HG03175 (cell line): ENCODE results near the gene ZFHX3.

Source experiments
- ATAC-seq: cut with Tn5 transposase; IDR thresholded peaks from one replicate; pipeline ENCODE4 v1.9.1; 2021; ENCODE audit warnings: mild to moderate bottlenecking, moderate library complexity; ENCODE audit not compliant: unreplicated experiment

Gene ZFHX3

DNA sequence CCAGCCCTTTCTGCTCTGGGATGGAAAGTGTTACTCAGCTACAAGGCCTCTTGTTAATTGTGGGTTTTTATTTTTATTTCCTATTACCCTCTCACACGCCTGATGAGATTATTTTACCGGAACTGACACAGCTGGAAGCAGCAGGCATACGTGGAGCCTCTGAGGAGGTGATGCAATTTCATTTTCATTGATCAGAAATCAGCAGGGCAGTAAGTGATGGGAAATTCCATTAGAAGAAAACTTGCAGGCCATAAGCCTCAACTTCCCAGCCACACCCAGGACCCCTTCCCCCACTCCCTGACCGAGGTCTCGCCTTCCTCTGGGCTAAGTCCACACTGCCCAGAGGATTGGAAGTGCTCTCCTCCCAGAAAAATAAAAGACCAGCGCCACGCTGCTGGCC, 69.7 kb downstream of the ZFHX3 start:
- ATAC-seq, result no peak

DNA sequence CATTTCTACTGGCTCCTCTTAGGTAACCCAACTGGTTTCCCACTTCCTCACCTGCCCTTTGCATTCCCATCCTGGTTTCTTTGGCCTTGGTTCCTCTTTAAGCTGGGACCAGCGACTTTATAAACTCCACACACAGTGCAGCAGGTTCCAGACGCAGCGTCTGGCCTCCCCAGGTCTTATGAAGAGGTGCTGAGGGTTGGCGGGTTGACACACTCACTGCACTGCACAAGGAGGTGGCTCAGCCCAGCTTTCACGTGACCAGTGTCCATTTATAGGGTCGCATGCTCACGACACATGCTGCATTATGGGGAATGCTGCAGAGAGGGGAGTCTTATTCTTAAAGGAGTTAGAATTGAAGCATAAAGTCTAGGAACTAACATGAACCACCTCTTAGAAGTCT, 70.8 kb downstream of the ZFHX3 start:
- ATAC-seq, result no peak

DNA sequence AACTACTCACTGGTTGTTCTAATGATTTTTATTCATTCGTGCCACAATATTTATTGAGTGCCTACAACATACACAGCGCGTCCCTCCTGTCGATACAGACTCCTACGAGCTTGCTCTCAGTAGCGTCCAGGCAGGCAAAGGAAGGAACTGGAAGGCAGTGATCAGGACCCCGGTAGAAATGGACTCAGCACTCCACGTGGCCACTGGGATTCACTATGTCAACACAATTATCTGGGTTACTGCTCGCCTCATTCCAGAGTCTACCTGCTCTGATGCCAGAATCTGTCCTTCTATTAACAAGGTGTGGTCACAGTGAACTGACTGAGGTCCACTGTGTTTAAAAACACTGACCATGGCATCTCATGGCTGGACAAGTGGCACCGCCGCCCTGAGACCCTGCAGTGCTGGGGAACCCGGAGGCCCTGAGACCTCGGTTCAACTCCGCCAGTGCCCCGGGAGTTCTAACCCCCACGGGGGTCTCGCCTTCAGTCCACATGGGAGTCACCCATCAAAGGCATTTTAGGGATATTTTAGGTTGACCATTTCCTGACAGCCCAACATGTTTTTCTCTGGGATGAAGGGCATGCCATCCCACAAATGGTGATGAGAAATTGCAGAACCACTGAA, 71.4 kb downstream of the ZFHX3 start:
- no peak for ATAC-seq

DNA sequence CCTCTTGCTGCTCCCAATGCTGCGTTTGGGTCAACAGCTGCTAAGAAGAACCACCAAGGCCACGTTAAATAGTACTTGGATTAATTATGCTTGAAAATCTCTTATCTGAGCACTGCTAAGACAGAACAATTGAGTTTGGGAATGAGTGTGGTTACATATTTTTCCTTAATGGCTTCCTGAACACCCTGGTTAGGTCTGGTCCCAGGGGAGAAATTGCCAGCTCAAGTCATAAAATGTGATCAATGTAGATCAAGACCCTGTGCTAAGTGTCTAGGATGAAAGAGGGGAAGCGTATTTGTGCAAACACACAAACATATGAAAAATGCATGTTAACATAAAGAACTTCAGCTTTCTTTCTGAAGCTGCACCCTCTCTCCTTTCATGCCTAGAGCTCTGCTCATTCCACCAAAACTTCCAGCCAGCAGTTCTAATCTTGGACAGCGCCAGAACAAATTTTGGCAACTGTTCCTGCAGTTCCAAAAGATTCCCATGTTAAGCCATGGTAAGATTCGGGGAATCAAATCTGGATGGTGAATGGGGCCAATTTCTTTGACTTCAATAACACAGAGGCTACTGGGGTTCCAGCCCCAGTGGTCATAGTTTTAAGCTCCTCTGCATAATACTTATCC, 72.0 kb downstream of the ZFHX3 start:
- ATAC-seq, result no peak

DNA sequence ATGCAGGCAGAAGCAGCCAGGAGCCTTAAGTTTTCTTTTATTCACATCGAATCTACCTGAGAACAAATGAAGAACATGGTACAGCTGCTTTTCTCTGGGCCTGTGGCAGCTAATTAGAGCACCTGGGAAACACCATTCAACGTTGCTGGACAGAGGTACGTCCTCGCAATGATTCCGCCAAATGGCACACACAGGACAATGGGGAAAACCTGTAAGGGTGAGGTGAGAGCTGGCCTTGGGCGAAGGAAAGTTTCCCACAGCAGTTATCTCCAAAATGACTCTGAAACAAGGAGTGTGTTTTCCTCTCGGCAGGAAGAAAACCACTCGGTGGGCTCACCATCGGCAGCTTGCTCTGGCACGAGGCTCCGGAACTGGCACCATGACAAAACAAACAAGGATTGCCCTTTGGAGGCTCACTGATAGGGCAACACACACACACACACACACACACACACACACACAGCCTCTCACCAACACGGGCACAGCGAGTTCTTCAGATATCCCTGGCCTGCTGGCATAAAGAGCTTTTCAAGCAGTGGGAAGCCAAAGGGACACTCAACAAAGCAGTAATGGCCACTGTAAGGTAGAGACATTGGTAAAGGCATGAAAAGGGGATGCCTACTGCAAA, 73.7 kb downstream of the ZFHX3 start:
- ATAC-seq, result no peak

DNA sequence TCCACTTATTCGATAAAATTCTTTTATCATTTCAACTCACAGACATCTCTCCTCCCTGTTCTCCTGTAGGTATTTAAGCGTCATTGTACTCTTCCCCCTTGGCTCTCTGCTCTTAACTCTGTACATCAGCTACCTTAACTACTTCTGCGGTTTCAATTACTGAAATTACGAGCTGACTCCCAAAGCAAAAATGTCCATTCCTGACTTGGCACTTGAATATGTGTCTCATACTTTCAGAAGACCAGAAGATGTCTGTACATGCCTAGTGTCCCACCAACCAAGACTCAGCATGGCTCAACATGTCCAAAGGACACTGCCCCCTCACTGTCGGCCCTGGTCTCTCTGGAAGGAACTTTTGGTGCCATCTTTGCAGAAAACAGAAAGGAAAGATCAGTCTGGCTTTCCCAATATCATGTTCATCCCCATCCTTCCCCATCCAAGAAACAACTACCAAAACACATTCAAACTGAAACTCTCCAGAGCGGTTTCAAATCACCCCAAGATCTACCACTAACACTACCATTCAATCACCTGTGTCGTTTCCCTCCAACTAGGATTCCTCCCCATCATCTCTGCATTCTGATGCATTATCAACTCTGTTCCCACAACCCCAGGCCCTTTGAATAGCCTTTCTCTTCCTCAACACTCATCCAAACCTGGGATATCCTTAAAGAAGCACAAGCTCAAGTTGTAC, 74.9 kb downstream of the ZFHX3 start:
- no peak for ATAC-seq

DNA sequence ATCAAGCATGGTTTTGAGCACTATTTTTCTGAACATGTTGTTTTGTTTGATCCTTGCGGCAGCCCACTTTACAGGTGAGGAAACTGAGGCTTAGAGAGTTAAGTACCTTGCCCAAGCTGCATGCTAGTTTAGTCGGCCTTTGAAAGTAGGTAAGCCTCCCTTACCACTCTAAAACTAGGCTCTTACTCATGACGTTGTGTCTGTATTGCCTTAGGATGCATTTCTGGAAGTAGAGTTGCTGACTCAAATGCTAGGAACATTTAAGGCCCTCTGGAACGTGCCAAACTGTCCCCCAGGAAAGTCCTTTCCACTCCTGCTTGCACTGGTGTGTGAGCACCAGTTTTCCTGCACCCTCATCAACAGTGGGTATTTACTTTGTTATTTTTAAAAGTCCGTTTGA, 76.6 kb downstream of the ZFHX3 start:
- no peak for ATAC-seq

DNA sequence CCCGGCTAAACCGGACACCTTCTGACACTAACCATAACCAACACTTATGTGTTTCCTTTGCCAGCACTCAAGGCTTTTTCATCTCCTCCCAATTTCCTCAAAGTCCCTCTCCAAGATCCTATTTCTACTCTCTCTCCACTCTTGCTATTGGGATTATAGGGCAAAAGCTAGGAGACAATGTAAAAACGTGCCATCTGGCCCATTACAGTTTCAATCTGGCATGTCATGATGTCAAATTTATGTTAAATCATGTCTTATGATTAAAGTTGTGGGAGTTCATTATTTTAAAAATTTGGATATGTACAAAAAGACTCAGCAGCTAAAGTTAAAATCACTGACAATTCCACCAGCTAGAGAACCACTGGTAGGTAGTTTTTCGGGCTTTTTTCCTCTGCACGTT, 77.3 kb downstream of the ZFHX3 start:
- no peak for ATAC-seq

DNA sequence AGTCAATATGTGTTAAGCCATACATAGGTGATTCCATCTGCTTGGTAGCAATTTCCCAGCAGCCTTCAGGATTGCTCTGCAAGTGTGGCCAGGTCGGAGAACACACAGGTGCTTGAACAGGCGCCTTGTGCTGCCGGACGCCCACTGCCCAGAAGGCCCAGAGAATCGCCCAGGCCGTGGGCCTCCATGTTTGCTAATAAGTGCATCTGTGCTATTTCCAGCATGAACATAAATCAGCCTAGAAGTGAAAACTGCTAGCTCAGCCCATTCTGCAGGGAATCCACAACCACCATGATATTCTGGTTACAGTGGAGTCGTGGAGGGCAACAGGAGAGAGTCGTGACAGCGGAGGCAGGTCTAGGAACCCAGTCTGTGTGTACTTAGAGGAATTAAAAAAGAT, 78.1 kb downstream of the ZFHX3 start:
- ATAC-seq, result no peak

DNA sequence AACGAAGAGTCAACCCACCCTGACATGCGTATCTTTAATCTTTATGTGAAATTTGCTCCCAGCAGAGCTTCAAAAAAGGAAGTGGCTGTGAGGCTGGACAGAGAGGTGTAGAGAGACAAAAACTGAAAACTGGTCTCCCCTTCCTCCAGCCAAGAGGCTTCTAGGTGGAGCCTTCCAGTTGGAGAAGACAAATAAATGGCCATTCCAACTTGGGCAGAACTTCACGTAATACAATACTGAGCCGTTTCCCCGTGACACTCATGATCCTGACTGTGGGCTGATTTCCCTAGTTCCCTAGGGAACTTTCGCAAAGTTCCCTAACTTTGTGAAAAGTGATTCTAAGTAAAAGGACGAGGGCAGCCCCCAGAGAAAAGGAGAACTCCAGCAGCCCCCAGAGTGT, 78.8 kb downstream of the ZFHX3 start:
- ATAC-seq, result no peak

DNA sequence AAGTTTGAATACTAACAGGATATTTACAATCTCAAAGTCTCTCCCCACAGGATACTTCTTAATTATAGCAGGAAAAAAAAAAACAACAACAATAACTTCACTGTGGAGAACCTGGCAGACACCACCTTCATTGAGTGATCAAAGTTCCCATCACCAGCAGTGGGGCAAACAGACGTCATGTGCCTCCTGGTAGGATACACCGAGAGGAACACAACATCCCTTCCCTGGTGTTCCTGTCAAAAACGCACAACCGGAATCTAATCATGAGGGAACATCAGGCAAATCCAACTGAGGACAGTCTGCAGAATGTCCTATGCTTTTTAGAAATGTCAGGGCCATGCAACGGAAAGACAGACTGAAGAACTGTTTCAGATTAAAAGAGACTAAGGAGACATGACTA, 80.0 kb downstream of the ZFHX3 start:
- no peak for ATAC-seq

DNA sequence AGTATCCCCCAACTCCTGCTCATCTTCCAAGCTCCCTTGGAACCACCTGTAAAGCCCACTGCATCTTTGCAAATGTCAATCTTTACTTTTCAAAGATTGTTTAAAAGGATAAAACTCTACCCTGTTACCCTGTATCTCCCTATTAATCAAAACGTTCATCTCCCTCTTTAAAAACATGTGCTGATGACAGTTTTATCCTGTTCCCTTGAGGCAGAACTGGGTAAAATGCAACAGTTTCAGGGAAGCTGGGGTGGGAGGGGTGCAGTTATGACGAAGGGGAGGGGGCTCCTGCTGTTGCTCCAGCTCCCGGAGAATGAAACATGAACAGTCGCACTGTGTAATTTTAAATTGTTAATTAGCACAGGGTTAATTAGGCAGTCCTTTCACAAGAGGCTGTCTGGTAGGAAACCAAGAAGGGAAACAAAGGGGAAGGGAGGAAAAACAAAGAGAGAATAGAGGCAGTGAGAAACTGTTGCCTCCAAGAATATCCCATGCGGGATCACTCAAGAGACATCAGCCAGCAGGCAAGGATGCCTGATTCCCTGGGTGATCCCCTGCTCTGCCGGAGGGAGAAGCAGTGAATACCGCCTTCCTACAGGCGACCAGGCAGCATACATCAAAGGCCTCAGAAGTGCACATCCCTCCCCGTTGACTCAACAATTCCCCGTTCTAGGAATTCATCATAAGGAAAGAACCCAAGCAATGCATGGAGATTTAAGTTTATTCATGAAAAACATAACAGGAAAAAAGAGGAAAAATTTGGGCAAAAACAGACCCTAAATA, 84.2 kb downstream of the ZFHX3 start:
- no peak for ATAC-seq

DNA sequence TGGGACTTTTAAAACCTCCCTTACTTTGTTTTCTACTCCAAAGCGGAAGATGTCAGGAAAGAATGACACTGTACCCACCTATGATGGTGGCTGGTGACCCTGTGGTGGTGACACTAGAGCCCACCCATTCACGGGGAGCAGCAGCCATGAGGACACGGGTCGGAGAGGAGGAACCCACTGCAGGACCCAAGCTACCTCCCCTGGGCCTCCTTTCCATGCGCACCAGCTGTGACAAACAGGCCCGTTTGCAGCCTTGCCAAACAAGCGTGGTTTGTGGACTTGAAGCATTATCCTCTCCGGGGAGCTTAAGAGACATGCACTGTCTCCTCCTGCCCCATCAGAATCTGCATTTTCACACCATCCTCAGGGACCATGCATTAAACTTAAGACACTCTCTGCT, 85.6 kb downstream of the ZFHX3 start:
- ATAC-seq, result no peak

DNA sequence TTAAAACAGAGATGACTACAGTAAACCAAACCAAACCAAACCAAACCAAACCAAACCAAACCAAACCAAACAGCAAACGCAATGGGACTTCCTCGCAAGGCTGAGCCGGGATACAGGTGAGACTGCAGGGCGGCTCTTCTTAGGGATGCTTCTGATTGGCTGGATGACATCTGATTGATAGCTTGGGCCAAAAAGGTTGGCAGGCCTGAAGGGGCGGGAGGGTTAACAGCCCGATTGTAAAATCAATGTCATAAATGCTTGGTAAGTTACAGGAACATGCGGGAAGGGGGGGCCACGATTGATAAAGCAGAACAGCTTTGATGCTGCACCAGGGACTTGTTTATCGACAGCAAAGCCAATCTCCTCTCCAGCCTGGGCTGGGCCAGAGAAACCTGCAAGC, 86.1 kb downstream of the ZFHX3 start:
- ATAC-seq, result no peak

DNA sequence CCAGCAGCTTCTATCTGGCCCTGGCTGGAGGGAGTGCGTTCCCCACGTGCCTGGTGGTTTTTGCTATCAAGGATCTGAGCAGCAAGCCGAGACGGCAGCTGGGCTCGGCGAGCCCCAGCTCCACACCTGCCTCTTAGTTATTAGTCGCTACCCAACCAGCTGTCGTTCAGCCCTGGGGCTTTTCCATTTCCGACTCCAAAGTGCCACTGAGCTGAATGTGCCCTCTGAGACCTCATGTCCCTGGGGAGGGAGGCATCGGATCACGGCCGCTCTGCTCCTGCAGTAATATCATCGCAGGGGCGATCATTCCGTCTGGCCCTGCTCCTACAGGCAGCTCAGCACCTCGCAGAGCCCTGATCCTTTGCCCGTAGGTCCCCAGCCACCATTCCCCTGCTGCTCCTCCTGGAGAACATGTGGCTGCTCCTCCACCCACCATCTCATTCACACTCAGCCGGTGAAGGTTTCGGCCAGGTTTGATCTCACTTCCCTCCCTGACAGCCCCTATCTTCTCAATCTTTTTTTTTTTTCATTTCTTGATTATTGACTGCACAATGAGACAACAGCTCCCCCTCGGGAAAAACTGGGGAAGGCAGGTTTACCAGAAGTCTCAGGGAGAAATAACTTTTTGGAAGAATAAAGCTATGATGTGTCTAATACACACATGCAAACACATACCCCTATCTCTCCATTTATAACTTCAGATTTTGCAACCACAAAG, 86.7 kb downstream of the ZFHX3 start:
- ATAC-seq, result no peak

DNA sequence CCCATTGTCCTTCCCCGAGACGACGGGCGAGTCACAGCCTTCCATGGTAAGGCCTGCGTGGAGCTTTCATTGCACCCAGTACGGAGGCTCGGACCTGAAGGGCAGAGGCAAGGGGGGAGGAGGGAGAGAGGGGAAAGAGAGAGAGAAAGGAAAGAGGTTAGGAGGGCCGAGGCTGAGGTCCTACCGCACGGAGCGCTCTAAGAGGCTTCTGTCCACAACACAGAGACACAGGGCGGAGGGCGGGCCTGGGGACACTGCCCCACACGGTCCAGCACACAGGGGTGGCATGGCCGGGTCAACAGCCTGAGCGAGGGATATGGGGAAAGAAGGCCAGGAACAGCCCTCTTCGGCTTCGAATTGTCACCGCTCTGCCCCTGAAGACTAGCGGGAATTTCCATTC, 87.8 kb downstream of the ZFHX3 start:
- ATAC-seq, result no peak

DNA sequence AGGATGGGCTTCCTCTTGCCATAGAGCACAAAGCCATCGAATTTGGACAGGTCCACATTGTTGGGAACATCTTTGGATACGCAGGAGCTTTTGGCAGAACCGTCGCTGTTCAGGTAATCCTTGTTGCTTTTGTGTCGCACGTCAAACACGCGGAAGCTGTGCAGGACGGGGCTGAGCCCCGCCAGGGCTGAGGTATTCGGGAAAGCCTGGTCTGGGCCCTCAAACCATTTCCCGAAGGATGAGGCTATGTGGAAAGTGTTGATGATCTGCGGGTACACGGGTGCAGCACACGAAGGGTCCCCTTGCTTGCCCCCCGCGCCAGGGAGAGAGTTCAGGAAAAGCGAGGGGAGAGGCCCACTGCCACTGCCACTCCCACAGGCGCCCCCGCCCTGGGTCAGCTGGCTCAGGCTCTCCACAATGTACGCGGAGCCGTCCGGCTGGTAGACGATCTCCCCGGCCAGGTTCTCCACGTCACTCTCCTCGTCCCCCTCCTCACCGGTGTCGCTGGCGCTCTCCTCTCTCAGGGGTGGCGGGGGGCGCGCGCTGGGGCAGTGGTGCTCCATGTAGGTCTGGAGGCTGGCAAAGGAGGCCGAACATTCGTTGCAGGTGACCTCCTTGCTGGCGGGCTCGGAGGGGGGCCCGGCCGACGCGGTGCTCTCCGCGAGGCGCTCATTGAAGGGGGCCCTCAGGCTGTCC, 88.5 kb downstream of the ZFHX3 start:
- ATAC-seq, result no peak

DNA sequence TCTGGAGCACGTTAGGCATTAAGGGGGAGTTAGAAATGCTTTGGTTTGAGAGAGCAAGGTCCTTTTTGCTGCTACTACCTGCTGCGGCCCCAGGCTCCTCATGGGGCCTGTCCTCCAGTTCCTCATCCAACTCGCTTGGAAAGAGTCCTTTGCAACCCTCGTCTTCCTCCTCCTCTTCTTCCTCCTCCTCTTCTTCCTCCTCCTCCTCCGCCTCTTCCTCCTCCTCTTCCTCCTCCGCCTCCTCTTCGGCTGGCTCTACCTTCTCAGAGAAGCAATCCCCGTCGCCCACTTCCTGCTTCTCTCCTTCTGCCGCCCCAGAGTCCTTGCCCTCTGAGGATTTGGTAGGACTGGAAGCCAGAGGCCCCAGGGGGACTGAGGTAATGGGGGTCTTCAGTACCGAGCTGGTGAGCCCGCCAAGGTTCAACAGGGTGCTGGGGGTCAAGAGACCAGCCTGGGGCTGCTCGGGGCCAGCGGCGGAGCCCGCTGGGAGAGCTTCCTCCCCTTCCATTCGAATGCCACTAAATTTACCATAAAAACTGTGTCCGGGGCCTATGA, 89.3 kb downstream of the ZFHX3 start:
- no peak for ATAC-seq

DNA sequence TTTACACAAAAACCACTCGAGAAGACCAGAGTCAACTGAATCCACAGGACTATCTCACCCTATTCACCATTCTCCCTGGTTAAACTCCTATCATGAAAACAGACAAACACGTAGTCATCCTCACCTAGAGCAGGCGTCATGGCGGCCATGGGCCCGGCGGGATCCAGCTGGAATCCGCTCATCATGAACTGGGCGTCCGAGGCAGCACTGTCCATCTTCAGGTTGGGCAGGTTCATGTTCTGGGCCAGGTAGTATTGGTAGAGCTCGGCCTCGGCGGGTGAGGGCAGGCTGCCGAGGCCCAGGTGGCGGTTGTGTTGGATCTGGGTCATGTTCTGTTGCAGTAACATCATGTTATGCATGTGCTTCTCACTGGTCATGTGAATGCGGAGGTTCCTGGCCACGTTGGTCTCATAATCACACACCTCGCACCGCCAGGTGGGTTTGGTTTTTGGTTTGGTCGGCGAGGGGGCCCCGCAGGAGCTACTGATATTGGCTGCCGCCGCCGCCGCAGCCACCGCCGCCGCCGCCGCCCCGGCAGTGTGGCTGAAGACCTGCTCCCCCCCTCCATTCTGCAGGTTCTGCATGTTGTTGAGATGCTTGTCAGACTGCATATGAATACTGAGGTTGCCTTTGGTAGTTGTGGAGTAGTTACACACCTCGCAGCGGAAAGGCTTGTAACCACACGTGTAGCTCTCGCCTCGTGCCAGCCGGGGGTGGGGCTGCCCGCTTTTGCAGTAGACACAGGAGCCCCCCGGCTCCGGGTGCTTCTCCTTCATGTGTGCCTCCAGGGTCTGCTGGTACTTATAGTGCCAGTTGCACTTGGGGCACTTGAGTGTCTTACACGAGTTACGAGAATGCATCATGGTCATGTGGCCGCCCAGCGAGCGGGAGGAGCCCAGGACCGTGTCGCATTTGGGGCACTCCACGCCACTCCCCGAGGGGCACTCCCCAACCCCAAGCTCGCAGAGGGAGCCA, 90.3 kb downstream of the ZFHX3 start:
- ATAC-seq, result no peak
